Cerebellar nuclear complex (tissue), 1 donor: ENCODE data around the gene C11orf21.
"Not testable (repeated sequence)": the region's sequence is repeated elsewhere in the genome, so short reads cannot be mapped to it uniquely, and the experiment has no call there.

Experiments used
- DNase-seq, 2 experiments: peaks; one replicate each; lab custom pipeline; 2025; lab: John Stamatoyannopoulos, UW

C11orf21 gene

DNA sequence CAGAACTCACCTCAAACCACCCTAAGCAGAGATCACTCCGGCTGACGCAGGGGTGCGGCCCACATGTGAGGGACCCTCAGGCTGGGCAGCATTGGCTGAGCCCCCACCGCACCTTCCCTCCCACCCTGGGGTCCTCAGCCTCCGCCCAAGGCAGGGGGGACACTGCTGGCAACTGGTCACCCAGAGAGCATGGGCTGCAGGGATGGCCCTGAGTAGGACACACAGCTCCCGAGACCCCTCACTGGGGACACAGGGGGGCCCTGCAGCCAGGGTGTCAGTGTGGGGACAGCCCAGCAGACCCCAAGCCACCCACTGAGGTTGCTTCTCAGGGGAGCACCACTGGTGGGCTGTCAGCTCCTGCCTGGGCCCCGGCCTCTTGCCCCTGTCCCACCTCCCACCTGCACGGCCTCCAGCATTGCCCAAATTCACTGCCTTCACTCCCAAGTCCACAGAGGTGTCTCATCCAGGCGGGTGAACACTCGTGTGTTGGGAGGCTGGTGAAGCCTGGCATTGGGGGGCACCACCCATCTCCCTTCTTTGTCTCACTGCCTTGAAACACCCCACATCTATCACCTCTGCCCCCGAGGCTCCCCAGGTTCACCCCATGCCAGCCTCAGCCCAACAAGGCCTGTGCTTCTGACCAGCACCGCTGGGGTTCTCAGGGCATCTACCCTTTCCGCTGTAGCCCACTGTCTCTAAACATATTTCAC lies 4.7 kb downstream of the C11orf21 start:
- DNase-seq = no peak

DNA sequence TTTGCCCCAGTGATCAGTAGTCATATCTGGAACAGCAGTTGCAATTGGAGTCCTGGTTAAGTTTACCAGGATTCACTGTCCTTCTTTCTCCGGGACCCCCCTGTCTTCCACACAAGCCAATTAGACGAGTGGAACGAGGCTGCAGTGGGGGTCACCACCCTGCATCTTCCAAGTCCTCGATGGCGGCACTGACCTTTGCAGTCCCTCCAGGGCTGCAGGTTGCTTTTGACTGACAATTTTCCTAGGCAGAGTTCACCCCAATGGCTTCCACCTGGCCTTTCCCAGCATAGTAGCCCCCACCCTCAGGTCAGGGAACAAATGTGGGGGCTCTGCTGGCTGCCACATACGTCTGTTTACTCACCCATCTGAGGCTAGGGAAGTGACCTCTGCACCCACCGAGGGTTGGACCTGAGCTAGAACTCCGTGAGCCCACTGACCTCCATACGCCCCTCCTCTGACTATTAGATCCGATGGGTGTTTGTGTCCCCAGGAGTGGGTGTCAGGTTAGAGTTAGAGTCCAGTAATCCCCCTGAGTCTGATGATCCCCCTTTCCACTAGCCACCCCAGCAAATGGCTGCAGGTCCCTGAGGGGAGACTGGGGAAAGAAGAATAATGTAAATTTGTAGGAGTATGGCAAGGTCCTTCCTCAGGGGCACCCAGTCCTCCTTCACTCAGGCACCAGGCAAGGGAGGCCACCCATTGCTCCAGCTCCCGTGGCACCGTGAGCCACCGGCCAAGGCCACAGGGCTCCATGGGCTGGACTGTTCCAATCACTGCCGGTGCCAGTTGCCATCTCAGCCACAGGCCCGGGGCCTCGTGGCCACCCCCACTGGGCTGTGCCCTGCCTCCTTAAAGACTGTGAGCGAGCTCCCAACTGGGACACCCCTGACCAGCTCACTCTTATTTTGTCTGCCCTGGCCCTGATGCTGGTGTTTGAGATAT lies 5.5 kb downstream of the C11orf21 start:
- no peak for DNase-seq

GRCh38 chr11:2294926-2295290 lies 6.8 kb downstream of the C11orf21 start:
- DNase-seq = no peak

- no peak for DNase-seq
These were observed 7.5 kb downstream of the C11orf21 start for GRCh38 chr11:2293984-2294925.

- DNase-seq = no peak
These were observed 8.2 kb downstream of the C11orf21 start for GRCh38 chr11:2293531-2293971.

- no peak for DNase-seq
These were observed 11.3 kb downstream of the C11orf21 start for GRCh38 chr11:2290351-2290841.

DNA sequence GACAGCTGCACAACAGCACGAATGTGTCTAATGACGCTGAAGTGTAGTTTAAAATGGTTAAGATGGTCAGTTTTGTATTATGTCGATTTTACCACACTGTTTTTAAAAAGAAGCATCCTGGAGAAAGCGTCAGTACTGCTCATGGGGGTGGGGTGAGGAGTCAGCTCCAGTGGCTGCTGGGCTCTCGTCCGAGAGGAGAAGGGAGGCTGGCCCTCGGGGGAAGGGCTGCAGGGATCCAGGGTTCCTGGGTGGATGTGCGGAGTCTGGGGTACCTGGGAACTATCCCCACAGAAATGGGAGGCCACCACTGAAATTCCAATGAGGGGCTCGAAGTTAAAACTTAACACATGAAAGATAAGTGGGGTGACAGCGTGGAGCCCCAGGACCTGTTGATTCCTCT lies 11.9 kb downstream of the C11orf21 start:
- no peak for DNase-seq

DNA sequence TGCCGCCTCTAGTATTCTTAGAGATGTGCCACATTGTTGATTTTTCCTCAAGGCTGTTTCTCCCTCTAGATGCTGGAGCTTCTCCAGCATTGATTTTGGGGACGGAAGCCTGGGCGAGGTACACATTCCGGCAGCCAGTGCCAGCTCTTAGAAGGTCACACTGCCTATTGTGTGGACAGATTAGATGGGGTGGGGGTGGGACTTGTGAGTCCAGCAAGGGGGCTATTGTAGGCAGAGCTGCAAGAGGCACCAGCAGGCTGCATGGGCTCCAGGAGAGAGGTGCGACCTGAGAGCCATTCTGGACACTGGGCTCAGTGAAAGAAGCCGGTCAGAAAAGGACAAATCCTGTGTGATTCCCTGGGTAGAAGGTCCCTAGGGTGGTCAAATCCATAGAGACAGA lies 12.4 kb downstream of the C11orf21 start:
- DNase-seq = no peak

DNA sequence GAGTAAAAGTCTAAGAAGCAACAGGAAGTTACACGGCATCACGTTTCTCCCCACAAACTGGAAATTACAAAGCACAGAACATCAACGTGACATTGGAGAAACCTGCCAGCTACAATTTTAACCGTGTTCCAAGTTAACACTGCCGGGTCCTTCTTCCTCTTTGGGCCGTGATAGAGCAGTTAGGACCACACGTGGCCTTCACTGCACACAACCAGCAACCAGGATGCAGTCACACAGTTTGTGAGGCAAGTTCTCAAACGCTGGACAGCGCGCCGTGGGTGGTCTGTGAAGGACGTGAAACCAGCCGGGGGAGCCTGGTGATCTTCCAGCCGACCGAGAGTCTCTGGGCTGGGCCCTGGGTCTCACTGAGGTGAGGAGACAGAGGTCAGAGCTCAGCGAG lies 14.6 kb downstream of the C11orf21 start:
- DNase-seq = no peak

GRCh38 chr11:2286350-2286749 lies 15.4 kb downstream of the C11orf21 start:
- not testable (repeated sequence) for DNase-seq

DNA sequence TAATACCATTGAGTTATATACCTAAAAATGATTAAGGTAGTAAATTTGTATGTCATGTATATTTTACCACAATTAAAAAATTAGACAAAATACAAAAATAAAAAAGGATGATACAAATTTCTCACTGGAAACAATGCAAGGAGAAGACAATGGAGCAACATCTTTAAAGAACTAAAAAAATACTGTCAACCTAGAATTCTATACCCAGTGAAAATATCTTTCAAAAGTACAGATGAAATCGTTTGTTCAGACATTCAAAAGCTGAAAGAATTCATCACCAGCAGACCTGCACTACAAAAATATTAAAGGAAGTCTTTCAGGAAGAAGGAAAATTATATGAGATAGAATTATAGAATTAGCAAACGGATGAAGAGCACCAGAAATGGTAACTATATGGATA lies 21.5 kb downstream of the C11orf21 start:
- no peak for DNase-seq

DNA sequence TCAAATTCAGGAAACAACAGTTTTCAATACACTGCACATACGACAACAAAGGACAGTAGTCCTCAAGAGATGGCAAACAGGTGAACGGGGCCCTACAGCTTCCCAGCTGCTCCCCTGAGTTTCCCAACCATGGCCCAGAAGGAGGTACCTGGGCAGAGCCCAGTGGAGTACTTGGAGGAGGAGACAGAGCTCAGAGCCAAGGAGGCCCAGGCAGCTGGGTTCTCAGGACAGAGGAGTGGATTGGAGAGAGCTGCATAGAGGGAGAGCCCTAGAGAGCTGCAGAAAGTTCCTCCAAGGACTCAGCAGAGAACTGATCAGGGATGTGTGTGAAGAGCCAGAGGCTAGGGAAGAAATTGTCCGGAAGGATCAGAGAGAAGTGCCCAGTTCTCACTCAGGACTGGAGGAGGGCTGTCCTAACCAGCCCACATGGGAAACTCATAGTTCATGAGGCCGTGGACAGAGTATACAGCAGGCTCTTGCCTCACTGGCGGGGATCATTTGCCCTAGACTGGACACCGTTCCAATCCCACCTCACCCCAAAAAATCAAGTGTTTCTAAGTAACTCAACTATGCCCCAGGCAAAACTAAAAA lies 23.7 kb downstream of the C11orf21 start:
- no peak for DNase-seq

DNA sequence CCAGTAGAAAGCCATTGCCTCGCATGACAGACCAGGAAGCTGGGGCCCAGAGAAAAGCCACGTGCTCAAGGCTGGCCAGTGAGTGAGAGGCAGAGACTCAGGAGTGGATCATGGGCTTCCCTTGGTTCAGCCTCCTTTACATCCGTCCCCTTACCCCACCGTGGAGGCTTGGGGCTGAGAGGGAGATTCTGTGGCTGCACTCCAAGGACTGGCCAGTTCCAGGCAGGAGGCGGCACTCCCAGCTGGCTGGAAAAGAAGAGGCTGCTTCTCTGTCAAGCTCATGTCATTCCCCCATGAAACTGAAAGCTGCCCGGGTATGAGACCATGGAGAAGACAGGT lies 24.7 kb downstream of the C11orf21 start:
- DNase-seq = no peak

GRCh38 chr11:2276280-2277007 lies 25.3 kb downstream of the C11orf21 start:
- no peak for DNase-seq

GRCh38 chr11:2275334-2276279 lies 26.1 kb downstream of the C11orf21 start:
- DNase-seq = no peak

- no peak for DNase-seq
These were observed 27.9 kb downstream of the C11orf21 start for GRCh38 chr11:2273771-2274170.

GRCh38 chr11:2273311-2273710 lies 28.4 kb downstream of the C11orf21 start:
- no peak for DNase-seq

GRCh38 chr11:2272946-2273280 lies 28.8 kb downstream of the C11orf21 start:
- no peak for DNase-seq

DNA sequence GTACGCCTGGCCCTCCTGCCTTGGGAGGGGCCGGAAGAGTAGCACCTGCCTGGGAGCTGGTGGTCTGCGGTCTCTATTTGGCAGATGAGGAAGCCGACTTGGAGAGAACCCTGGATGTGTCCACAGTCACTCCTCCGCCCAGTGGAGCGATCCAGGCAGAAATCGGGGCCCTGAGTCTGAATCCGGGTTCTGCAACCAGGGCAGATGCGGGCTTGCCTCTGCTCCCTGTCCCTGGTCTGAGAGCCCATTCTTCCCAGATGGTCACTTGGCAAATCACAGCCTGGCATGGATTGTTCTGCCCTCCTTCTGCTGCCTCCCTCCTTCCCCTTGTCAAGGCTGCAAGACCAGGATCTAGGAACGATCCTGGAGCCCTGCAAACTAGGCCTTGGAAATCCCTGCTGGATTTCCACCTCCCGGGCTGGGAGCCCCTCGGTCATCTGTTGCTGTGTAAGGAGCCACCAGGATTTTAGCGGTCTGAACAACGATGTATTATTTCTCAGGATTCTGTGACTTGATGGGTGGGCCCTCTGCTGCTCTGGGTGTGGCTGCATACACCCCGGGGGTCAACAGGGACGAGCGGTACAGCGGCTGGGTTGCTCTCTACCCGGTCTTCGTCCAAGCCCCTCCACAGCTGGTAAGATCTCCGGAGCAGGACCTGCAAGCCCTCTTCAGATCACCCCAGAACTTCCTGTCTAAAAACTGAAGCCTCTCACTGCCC lies 29.3 kb downstream of the C11orf21 start:
- DNase-seq = no peak
